Uterus (tissue), 4 donors: Measurements from ENCODE around the gene SPRING1. TPM values are rescaled to one million over a fixed set of nuclear protein-coding genes. Genes with fewer than 3 reads are reported as not detected.

Experiments used
- DNase-seq, 2 donors: peaks; one replicate each; pipeline ENCODE4 v3.0.0-alpha.2; 2019 to 2020
- H3K27ac ChIP-seq, 2 donors: fragments of 200-600 bp; sonication (generic); 1 replicate in 1 of 2; 2 replicates in 1 of 2; pipeline ENCODE4 v1.5.1; 2016 to 2018
- H3K27me3 ChIP-seq, 2 donors: fragments of 200-600 bp; sonication (generic); one replicate each; pipeline ENCODE4 v1.5.1; 2018 to 2019; ENCODE audit warnings: control low read depth in 1 of 2
- H3K36me3 ChIP-seq, 2 donors: fragments of 200-600 bp; sonication (generic); one replicate each; pipeline ENCODE4 v1.5.1; 2019; ENCODE audit warnings: control low read depth in 1 of 2
- H3K4me1 ChIP-seq, 2 donors: fragments of 200-600 bp; sonication (generic); one replicate each; pipeline ENCODE4 v1.5.1; 2018 to 2019; ENCODE audit warnings: control low read depth in 1 of 2
- H3K4me3 ChIP-seq, 2 donors: fragments of 200-600 bp; sonication (generic); 1 replicate in 1 of 2; 2 replicates in 1 of 2; pipeline ENCODE4 v1.5.1; 2018 to 2019; ENCODE audit warnings: mild to moderate bottlenecking in 1 of 2
- H3K9me3 ChIP-seq, 2 donors: fragments of 200-600 bp; sonication (generic); one replicate each; pipeline ENCODE4 v1.5.1; 2019; ENCODE audit warnings: control low read depth in 1 of 2
- CTCF ChIP-seq, 4 experiments: fragments of 200-600 bp in 2 of 4; fragments of 450-650 bp in 2 of 4; sonication (generic) in 2 of 4; IDR thresholded peaks; one replicate each; pipeline ENCODE4 v1.5.1; 2016 to 2019; ENCODE audit warnings: antibody characterized with exemption in 4 of 4, mild to moderate bottlenecking in 2 of 4, moderate library complexity in 1 of 4
- POLR2A ChIP-seq, 2 donors: fragments of 450-650 bp; IDR thresholded peaks; one replicate each; pipeline ENCODE4 v1.6.1; 2016; ENCODE audit warnings: antibody characterized with exemption in 2 of 2, mild to moderate bottlenecking in 1 of 2, moderate library complexity in 1 of 2
- intact Hi-C: fragments of 100-400 bp; cut with DNase I; formaldehyde crosslinking; loops from one replicate; pipeline ENCODE4 v1.15.1; 2023; ENCODE audit warnings: low total_unique reads
- total RNA-seq, 4 donors: library from RNA; depleted of rRNA in 3 of 4; stranded (reverse); fragments of >200 nt in 3 of 4; gene quantifications; one replicate each; pipeline versions ENCODE4 v1.1.0 to v1.2.4, GENCODE V29; 2014 to 2023
- donor health status: DM: yes; HTN: yes; CAD: no.

The SPRING1 gene
- total RNA-seq, 4 donors from 2014 or later, result 14.3 to 26.2 (median 20.2) TPM

DNA sequence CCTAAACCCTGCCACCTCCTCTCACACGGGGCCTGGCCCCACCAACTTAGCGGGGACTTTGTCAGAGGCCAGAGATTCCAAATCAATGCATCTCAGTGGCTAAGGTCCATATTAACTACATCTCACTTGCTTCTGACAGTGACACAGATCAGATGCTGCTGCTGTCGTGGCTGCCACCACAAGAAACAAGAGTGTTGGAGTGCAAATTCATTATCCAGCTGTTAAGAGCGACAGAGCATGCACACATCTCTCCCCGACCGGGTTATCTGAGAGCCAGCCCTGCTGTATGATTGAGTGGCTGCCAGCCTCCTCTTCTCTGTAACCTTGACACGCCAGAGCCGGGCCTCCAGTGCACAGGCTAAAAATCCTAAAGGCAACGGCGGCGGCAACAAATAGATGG lies 40.2 kb downstream of the SPRING1 start:
- no peak overlapping the region for H3K27ac ChIP-seq

GRCh38 chr12:116697305-116697704 lies 40.6 kb downstream of the SPRING1 start:
- no peaks in the 10 kb centered on the region for H3K4me1 ChIP-seq
- no peak overlapping the region for H3K27ac ChIP-seq
- no peaks in the 10 kb centered on the region for H3K36me3 ChIP-seq
- TF ChIP-seq CTCF (IDR thresholded peaks at IDR 0.05), result no peak
- no peak for TF ChIP-seq POLR2A (IDR thresholded peaks at IDR 0.05)
- no peaks in the 10 kb centered on the region for H3K9me3 ChIP-seq
- no peak overlapping the region for H3K4me3 ChIP-seq
- no peak for DNase-seq
- intact Hi-C loops, result no loop called here
- peaks cover 0 to 6% of the 10 kb centered on the region in 2 donors for H3K27me3 ChIP-seq

More for the DNA sequence above, 40.2 kb downstream of the SPRING1 start:
- TF ChIP-seq POLR2A (IDR thresholded peaks at IDR 0.05) (no peak), CTCF (IDR thresholded peaks at IDR 0.05) (no peak)
- Histone ChIP-seq H3K9me3 (no peaks in the 10 kb centered on the region), H3K4me1 (no peaks in the 10 kb centered on the region), H3K36me3 (no peaks in the 10 kb centered on the region), H3K27me3 (peaks cover 0 to 5% of the 10 kb centered on the region in 2 donors), H3K4me3 (no peak overlapping the region)
- DNase-seq, result no peak
- intact Hi-C loops, result no loop called here

DNA sequence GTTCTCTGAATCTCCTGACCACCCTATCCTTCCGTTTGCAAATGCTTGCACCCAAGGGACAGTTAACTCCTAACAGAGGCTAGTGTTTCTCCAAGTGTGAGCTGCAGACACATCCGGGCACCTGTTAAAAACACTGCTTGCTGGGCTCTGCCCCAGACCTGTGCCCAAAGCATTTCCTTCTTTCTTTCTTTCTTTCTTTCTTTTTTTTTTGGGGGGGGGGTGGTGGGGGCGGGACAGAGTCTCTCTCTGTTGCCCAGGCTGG lies 42.5 kb downstream of the SPRING1 start:
- H3K9me3 ChIP-seq, result no peaks in the 10 kb centered on the region
- peaks cover 0 to 8% of the 10 kb centered on the region in 2 donors for H3K27me3 ChIP-seq
- no peak overlapping the region for H3K4me3 ChIP-seq
- H3K27ac ChIP-seq, result no peak overlapping the region
- intact Hi-C loops, result no loop called here
- DNase-seq, result no peak
- no peaks in the 10 kb centered on the region for H3K36me3 ChIP-seq
- TF ChIP-seq CTCF (IDR thresholded peaks at IDR 0.05) (no peak), POLR2A (IDR thresholded peaks at IDR 0.05) (no peak)
- H3K4me1 ChIP-seq, result no peaks in the 10 kb centered on the region

GRCh38 chr12:116694653-116695463 lies 43.0 kb downstream of the SPRING1 start:
- TF ChIP-seq POLR2A (IDR thresholded peaks at IDR 0.05) (no peak), CTCF (IDR thresholded peaks at IDR 0.05) (no peak)
- Histone ChIP-seq H3K4me3 (no peak overlapping the region), H3K27ac (no peak overlapping the region), H3K9me3 (no peaks in the 10 kb centered on the region), H3K27me3 (peaks cover 0 to 8% of the 10 kb centered on the region in 2 donors), H3K36me3 (no peaks in the 10 kb centered on the region), H3K4me1 (no peaks in the 10 kb centered on the region)
- DNase-seq, result no peak
- intact Hi-C loops, result no loop called here

DNA sequence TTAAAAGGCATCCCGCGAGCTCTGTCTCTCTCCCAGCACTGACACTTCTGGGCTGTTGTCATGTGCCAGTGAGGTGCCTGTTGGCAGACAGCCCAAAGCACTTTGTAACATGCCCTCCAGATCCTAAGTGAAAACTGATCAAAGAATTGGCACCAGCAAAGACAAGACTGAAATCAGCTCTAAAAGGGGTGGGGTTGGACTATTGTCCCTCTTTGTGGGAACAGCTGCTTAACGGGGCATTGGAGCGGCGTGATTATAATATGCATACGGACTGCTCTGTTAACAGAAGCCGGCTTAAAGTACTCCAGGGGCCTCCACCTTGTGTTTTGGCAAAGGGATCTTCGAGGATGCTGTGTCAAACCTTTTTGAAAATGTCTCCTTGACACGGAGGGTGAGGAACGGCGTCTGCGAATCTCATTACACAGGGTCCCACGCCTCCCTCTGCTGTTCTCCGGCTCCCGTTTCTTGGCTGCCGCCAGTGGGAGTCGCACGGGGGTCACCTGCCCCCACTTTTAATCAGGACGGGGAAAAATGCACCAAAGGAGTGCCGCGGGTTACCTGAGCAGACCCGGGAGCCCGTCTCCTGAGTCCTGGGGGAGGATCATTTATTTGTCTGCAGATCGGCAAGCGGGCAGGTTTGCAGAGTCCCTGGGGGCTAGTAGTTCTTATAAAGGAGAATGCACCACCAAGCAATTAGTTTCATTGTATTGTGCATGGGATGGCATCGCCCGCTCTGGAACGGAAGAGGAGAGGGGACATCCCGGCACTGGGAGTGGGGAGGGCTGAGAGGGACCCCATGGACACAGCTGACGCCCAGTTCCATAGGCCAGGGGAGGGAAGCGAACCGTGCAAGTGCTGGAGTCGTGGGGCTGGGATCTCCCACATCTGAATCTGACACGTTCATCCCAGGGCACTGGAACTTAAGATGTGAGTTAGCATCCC lies 44.3 kb downstream of the SPRING1 start:
- DNase-seq, result no peak
- intact Hi-C loops, result no loop called here
- TF ChIP-seq CTCF (IDR thresholded peaks at IDR 0.05) (no peak), POLR2A (IDR thresholded peaks at IDR 0.05) (no peak)
- no peaks in the 10 kb centered on the region for H3K36me3 ChIP-seq
- peaks cover 0 to 8% of the 10 kb centered on the region in 2 donors for H3K27me3 ChIP-seq
- H3K27ac ChIP-seq, result no peak overlapping the region
- no peaks in the 10 kb centered on the region for H3K9me3 ChIP-seq
- H3K4me3 ChIP-seq, result no peak overlapping the region
- no peaks in the 10 kb centered on the region for H3K4me1 ChIP-seq
